C4-2B (cell line): ENCODE results near the gene COMP.

ENCODE experiments used
- CTCF ChIP-seq: fragments of 450-650 bp; conservative IDR thresholded peaks from 2 replicates; pipeline ENCODE4 v1.5.1; 2017; ENCODE audit warnings: mild to moderate bottlenecking
- ZFX ChIP-seq: fragments of 450-650 bp; IDR thresholded peaks from 2 replicates; pipeline ENCODE4 v1.6.1; 2017

GRCh38 chr19:18803550-18804138, 12.5 kb upstream of the COMP start:
- TF ChIP-seq CTCF, result no peak
- TF ChIP-seq ZFX, result no peak
